ENCODE measurements around the gene BNIP1.
"Not testable (repeated sequence)": the region's sequence is repeated elsewhere in the genome, so short reads cannot be mapped to it uniquely, and the experiment has no call there.

BNIP1 gene

GRCh38 chr5:173103411-173103810 is 40.9 kb upstream of the BNIP1 start:
- Histone ChIP-seq H3K27me3 (ENCODE audit: control insufficient read depth, insufficient read depth, low read length) (no peaks in the 10 kb centered on the region), H2AFZ (no peak overlapping the region), H3K4me2 (ENCODE audit: low read length) (no peak overlapping the region), H3K9ac (no peak overlapping the region), H3K79me2 (peaks cover 64% of the 10 kb centered on the region), H3K9me3 (ENCODE audit: control insufficient read depth, low read length) (no peaks in the 10 kb centered on the region), H3K36me3 (ENCODE audit: control insufficient read depth, insufficient read depth, low read length) (no peaks in the 10 kb centered on the region), H3K27ac (no peak overlapping the region), H3K4me1 (no peaks in the 10 kb centered on the region), H3K4me3 (ENCODE audit: low read depth, low read length) (no peak overlapping the region)
- no peak for TF ChIP-seq CTCF (IDR thresholded peaks at IDR 0.05)

GRCh38 chr5:173108914-173109313 is 35.4 kb upstream of the BNIP1 start:
- Histone ChIP-seq H3K4me2 (ENCODE audit: low read length) (no peak overlapping the region), H2AFZ (no peak overlapping the region), H3K4me1 (no peaks in the 10 kb centered on the region), H3K27me3 (ENCODE audit: control insufficient read depth, insufficient read depth, low read length) (no peaks in the 10 kb centered on the region), H3K9me3 (ENCODE audit: control insufficient read depth, low read length) (no peaks in the 10 kb centered on the region), H3K79me2 (peaks cover 29% of the 10 kb centered on the region), H3K4me3 (ENCODE audit: low read depth, low read length) (no peak overlapping the region), H3K9ac (no peak overlapping the region), H3K36me3 (ENCODE audit: control insufficient read depth, insufficient read depth, low read length) (no peaks in the 10 kb centered on the region), H3K27ac (no peak overlapping the region)
- no peak for TF ChIP-seq CTCF (IDR thresholded peaks at IDR 0.05)

GRCh38 chr5:173114536-173114935 is 29.8 kb upstream of the BNIP1 start:
- H3K4me3 ChIP-seq (ENCODE audit: low read depth, low read length): no peak overlapping the region
- no peak overlapping the region for H3K4me2 ChIP-seq (ENCODE audit: low read length)
- no peak overlapping the region for H3K27ac ChIP-seq
- TF ChIP-seq CTCF (IDR thresholded peaks at IDR 0.05): no peak
- H3K27me3 ChIP-seq (ENCODE audit: control insufficient read depth, insufficient read depth, low read length): no peaks in the 10 kb centered on the region
- H3K36me3 ChIP-seq (ENCODE audit: control insufficient read depth, insufficient read depth, low read length): no peaks in the 10 kb centered on the region
- no peak overlapping the region for H2AFZ ChIP-seq
- no peaks in the 10 kb centered on the region for H3K9me3 ChIP-seq (ENCODE audit: control insufficient read depth, low read length)
- no peaks in the 10 kb centered on the region for H3K4me1 ChIP-seq
- no peak overlapping the region for H3K9ac ChIP-seq
- no peaks in the 10 kb centered on the region for H3K79me2 ChIP-seq

- no peak for TF ChIP-seq CTCF (IDR thresholded peaks at IDR 0.05)
- Histone ChIP-seq H3K4me1 (no peaks in the 10 kb centered on the region), H3K4me3 (ENCODE audit: low read depth, low read length) (no peak overlapping the region), H2AFZ (no peak overlapping the region), H3K27ac (no peak overlapping the region), H3K4me2 (ENCODE audit: low read length) (no peak overlapping the region), H3K9me3 (ENCODE audit: control insufficient read depth, low read length) (no peaks in the 10 kb centered on the region), H3K36me3 (ENCODE audit: control insufficient read depth, insufficient read depth, low read length) (no peaks in the 10 kb centered on the region), H3K27me3 (ENCODE audit: control insufficient read depth, insufficient read depth, low read length) (no peaks in the 10 kb centered on the region), H3K9ac (no peak overlapping the region), H3K79me2 (peaks cover 5% of the 10 kb centered on the region)
Measured at GRCh38 chr5:173119719-173120118, 24.6 kb upstream of the BNIP1 start.

GRCh38 chr5:173123416-173123815 is 20.9 kb upstream of the BNIP1 start:
- H3K4me3 ChIP-seq (ENCODE audit: low read depth, low read length): no peak overlapping the region
- H3K27ac ChIP-seq: no peak overlapping the region
- no peaks in the 10 kb centered on the region for H3K9me3 ChIP-seq (ENCODE audit: control insufficient read depth, low read length)
- no peak overlapping the region for H3K9ac ChIP-seq
- TF ChIP-seq CTCF (IDR thresholded peaks at IDR 0.05): no peak
- no peaks in the 10 kb centered on the region for H3K4me1 ChIP-seq
- H3K79me2 ChIP-seq: peaks cover 5% of the 10 kb centered on the region
- H3K4me2 ChIP-seq (ENCODE audit: low read length): no peak overlapping the region
- no peaks in the 10 kb centered on the region for H3K36me3 ChIP-seq (ENCODE audit: control insufficient read depth, insufficient read depth, low read length)
- H3K27me3 ChIP-seq (ENCODE audit: control insufficient read depth, insufficient read depth, low read length): no peaks in the 10 kb centered on the region
- no peak overlapping the region for H2AFZ ChIP-seq

GRCh38 chr5:173132166-173132565 is 12.2 kb upstream of the BNIP1 start:
- H3K4me1 ChIP-seq; H3K27me3 ChIP-seq (ENCODE audit: control insufficient read depth, insufficient read depth, low read length); H3K9ac ChIP-seq; H3K4me2 ChIP-seq (ENCODE audit: low read length); H3K79me2 ChIP-seq; H3K36me3 ChIP-seq (ENCODE audit: control insufficient read depth, insufficient read depth, low read length); H3K4me3 ChIP-seq (ENCODE audit: low read depth, low read length); H3K27ac ChIP-seq; H2AFZ ChIP-seq; H3K9me3 ChIP-seq (ENCODE audit: control insufficient read depth, low read length): not testable (repeated sequence)

Data from parathyroid adenoma (tissue), 2 donors.